Lower leg skin (tissue), 4 donors: Measurements from ENCODE around the gene PDLIM4. TPM values are rescaled to one million over a fixed set of nuclear protein-coding genes. Genes with fewer than 3 reads are reported as not detected.

ENCODE experiments used
- DNase-seq, 2 donors: peaks; one replicate each; pipeline ENCODE4 v3.0.0-alpha.2; 2019; ENCODE audit warnings: low spot score in 2 of 2
- H3K4me3 ChIP-seq: fragments of 200-600 bp; sonication (generic); 2 replicates; pipeline ENCODE4 v1.5.1; 2017; ENCODE audit warnings: mild to moderate bottlenecking, low read depth; ENCODE audit not compliant: poor library complexity, severe bottlenecking
- CTCF ChIP-seq, 3 donors: fragments of 450-650 bp; IDR thresholded peaks; one replicate each; pipeline ENCODE4 v1.5.1; 2016; ENCODE audit warnings: antibody characterized with exemption in 3 of 3, mild to moderate bottlenecking in 3 of 3, moderate library complexity in 2 of 3
- POLR2A ChIP-seq, 2 donors: fragments of 450-650 bp; IDR thresholded peaks; one replicate each; pipeline ENCODE4 v1.6.1; 2016 to 2017; ENCODE audit warnings: antibody characterized with exemption in 2 of 2, mild to moderate bottlenecking in 1 of 2, moderate library complexity in 1 of 2
- WGBS, 2 donors: methylation state at CpG; one replicate each; pipeline ENCODE4 v1.1.5; 2018; 5-methylcytosine and 5-hydroxymethylcytosine counted together
- intact Hi-C: fragments of 100-400 bp; cut with DNase I; formaldehyde crosslinking; loops from one replicate; pipeline ENCODE4 v1.15.0; 2023; ENCODE audit warnings: low total_unique reads
- total RNA-seq, 4 donors: library from RNA; depleted of rRNA; stranded (reverse); fragments of >200 nt; gene quantifications; one replicate each; pipeline ENCODE4 v1.1.0, GENCODE V29; 2016

The PDLIM4 gene
- total RNA-seq, 4 donors from 2014 or later, result 52.5 to 191 (median 85.9) TPM

GRCh38 chr5:132275367-132276220 lies 18.1 kb downstream of the PDLIM4 start:
- TF ChIP-seq CTCF (IDR thresholded peaks at IDR 0.05) (no peak), POLR2A (IDR thresholded peaks at IDR 0.05) (no peak)
- intact Hi-C loops, result no loop called here
- peak in 1 of 2 donors; percentile 67 for DNase-seq
- no peak overlapping the region for H3K4me3 ChIP-seq
- WGBS, 2 donors, result 83 to 87% methylated on average over 5 of the region's 5 CpGs

GRCh38 chr5:132277256-132277655 lies 19.8 kb downstream of the PDLIM4 start:
- no peak for DNase-seq
- intact Hi-C loops, result no loop called here
- TF ChIP-seq POLR2A (IDR thresholded peaks at IDR 0.05), result no peak
- TF ChIP-seq CTCF (IDR thresholded peaks at IDR 0.05), result no peak
- no peak overlapping the region for H3K4me3 ChIP-seq
- 86 to 92% methylated on average over 6 of the region's 6 CpGs for WGBS, 2 donors

GRCh38 chr5:132277971-132278853 lies 20.7 kb downstream of the PDLIM4 start:
- TF ChIP-seq CTCF (IDR thresholded peaks at IDR 0.05) (no peak), POLR2A (IDR thresholded peaks at IDR 0.05) (no peak)
- DNase-seq, result peak in 1 of 2 donors; percentile 74
- intact Hi-C loops, result no loop called here
- WGBS, 2 donors, result 68 to 81% methylated on average over 6 of the region's 6 CpGs
- H3K4me3 ChIP-seq, result no peak overlapping the region

GRCh38 chr5:132279801-132280200 lies 22.3 kb downstream of the PDLIM4 start:
- H3K4me3 ChIP-seq, result no peak overlapping the region
- TF ChIP-seq CTCF (IDR thresholded peaks at IDR 0.05) (no peak), POLR2A (IDR thresholded peaks at IDR 0.05) (no peak)
- 80 to 95% methylated on average over 3 of the region's 3 CpGs for WGBS, 2 donors
- peak in 1 of 2 donors; percentile 50 for DNase-seq
- intact Hi-C loops, result loop anchor here (5.0 kb wide), 1 partner anchor 1472 kb away; no protein-coding TSS in a partner anchor

GRCh38 chr5:132280371-132281240 lies 23.1 kb downstream of the PDLIM4 start:
- intact Hi-C loops, result loop anchor here (5.0 kb wide), 1 partner anchor 1472 kb away; no protein-coding TSS in a partner anchor
- no peak for TF ChIP-seq CTCF (IDR thresholded peaks at IDR 0.05)
- TF ChIP-seq POLR2A (IDR thresholded peaks at IDR 0.05), result no peak
- 82 to 87% methylated on average over 5 of the region's 5 CpGs for WGBS, 2 donors
- DNase-seq, result peak in 1 of 2 donors; percentile 57
- H3K4me3 ChIP-seq, result no peak overlapping the region
